Globus pallidus (tissue), 1 donor: ENCODE results near the gene DOCK7.

ENCODE experiments used
- DNase-seq: peaks from one replicate; pipeline ENCODE4 v3.0.0-alpha.2; 2015; ENCODE audit warnings: low spot score

DOCK7 gene

GRCh38 chr1:62450301-62450700 is 237.9 kb downstream of the DOCK7 start:
- no peak for DNase-seq

GRCh38 chr1:62448221-62448933 is 239.8 kb downstream of the DOCK7 start:
- DNase-seq: no peak

- no peak for DNase-seq
Measured at GRCh38 chr1:62444701-62445100, 243.5 kb downstream of the DOCK7 start.

- no peak for DNase-seq
Measured at GRCh38 chr1:62439652-62440371, 248.4 kb downstream of the DOCK7 start.

- peak; percentile 4 for DNase-seq
Measured at GRCh38 chr1:62438163-62438562, 250.0 kb downstream of the DOCK7 start.

- DNase-seq: peak; percentile 16
Measured at GRCh38 chr1:62437273-62437940, 250.8 kb downstream of the DOCK7 start.

- peak; percentile 97 for DNase-seq
Measured at GRCh38 chr1:62436466-62437272, 251.5 kb downstream of the DOCK7 start, which contains the start of gene USP1. Gene USP1 (plus strand): TSS chr1:62437049. CDS start chr1:62439868, 2,819 bp downstream.

- no peak for DNase-seq
Measured at GRCh38 chr1:62436039-62436465, 252.1 kb downstream of the DOCK7 start.

GRCh38 chr1:62435231-62436038 is 252.8 kb downstream of the DOCK7 start:
- no peak for DNase-seq

- DNase-seq: no peak
Measured at GRCh38 chr1:62434618-62435001, 253.6 kb downstream of the DOCK7 start.

- peak; percentile 3 for DNase-seq
Measured at GRCh38 chr1:62433861-62434617, 254.1 kb downstream of the DOCK7 start.

GRCh38 chr1:62429581-62429980 is 258.6 kb downstream of the DOCK7 start:
- no peak for DNase-seq

- no peak for DNase-seq
Measured at GRCh38 chr1:62428351-62428750, 259.8 kb downstream of the DOCK7 start.

GRCh38 chr1:62426794-62427193 is 261.4 kb downstream of the DOCK7 start:
- no peak for DNase-seq

- DNase-seq: no peak
Measured at GRCh38 chr1:62426237-62426636, 261.9 kb downstream of the DOCK7 start.

- no peak for DNase-seq
Measured at GRCh38 chr1:62425041-62425440, 263.1 kb downstream of the DOCK7 start.

- no peak for DNase-seq
Measured at GRCh38 chr1:62424411-62424810, 263.8 kb downstream of the DOCK7 start.

GRCh38 chr1:62423580-62424242 is 264.5 kb downstream of the DOCK7 start:
- DNase-seq: no peak

GRCh38 chr1:62420214-62420613 is 268.0 kb downstream of the DOCK7 start:
- DNase-seq: no peak
